A549 treated with RU486 at 1 μM for 4 hours (cell line): ENCODE data around the gene BMP2. TPM values are rescaled to one million over a fixed set of nuclear protein-coding genes. Genes with fewer than 3 reads are reported as not detected.

Source experiments
- total RNA-seq: library from RNA; stranded (reverse); fragments of 200-300 nt; extraction: Qiagen RNA extraction; gene quantifications from 5 replicates; pipeline ENCODE4 v1.2.3, GENCODE V29; 2022; ENCODE audit warnings: low read depth

The BMP2 gene
- total RNA-seq: 0.45 to 0.75 TPM (median 0.64 TPM) in 5 replicates

GRCh38 chr20:6767536-6768227 is at the start of gene BMP2:
Gene BMP2, plus strand, starts transcription at chr20:6767686. Its CDS starts 2,441 bp downstream, at chr20:6770127.

